H1 (cell line): ENCODE measurements around the gene SEL1L. TPM values are rescaled to one million over a fixed set of nuclear protein-coding genes. Genes with fewer than 3 reads are reported as not detected.

Source experiments
- CTCF ChIA-PET: fragments of 300-600 bp; sonication (Branson Sonifier 250); formaldehyde crosslinking; loops from one replicate; lab custom pipeline; 2021; ENCODE audit not compliant: partially characterized antibody; lab: Charles Lee
- POLR2A ChIA-PET: fragments of 300-600 bp; sonication (Branson Sonifier 250); formaldehyde crosslinking; loops from one replicate; lab custom pipeline; 2021; ENCODE audit warnings: inconsistent platforms; ENCODE audit not compliant: partially characterized antibody; lab: Charles Lee
- DNase-seq, 2 experiments: peaks; one replicate each; pipeline versions ENCODE4 v3.0.0 to v3.0.0-alpha.2; 2010 to 2022; ENCODE audit warnings: low spot score in 2 of 2, low read depth in 1 of 2, mixed read lengths in 1 of 2
- FAIRE-seq: peaks from 2 replicates; lab custom pipeline; 2011; peaks lifted over from hg19 to GRCh38; lab: Jason Lieb, UNC
- H2AFZ ChIP-seq: 2 replicates; pipeline ENCODE4 v1.8.1; 2012; ENCODE audit warnings: low read length, inconsistent platforms
- H2AK5ac ChIP-seq: 2 replicates; pipeline ENCODE4 v1.6.1; 2013; ENCODE audit warnings: low read depth, low read length
- H2BK120ac ChIP-seq: replicated peaks from 2 replicates; pipeline ENCODE3; 2013; ENCODE audit warnings: low read depth, low read length, inconsistent platforms
- H2BK12ac ChIP-seq: 2 replicates; pipeline ENCODE4 v1.6.1; 2013; ENCODE audit warnings: low read depth, low read length
- H2BK15ac ChIP-seq: 2 replicates; pipeline ENCODE4 v1.6.1; 2013; ENCODE audit warnings: low read length
- H2BK20ac ChIP-seq: 2 replicates; pipeline ENCODE4 v1.6.1; 2013; ENCODE audit warnings: low read length
- H2BK5ac ChIP-seq: 2 replicates; pipeline ENCODE4 v1.6.1; 2013; ENCODE audit warnings: low read depth, low read length
- H3K14ac ChIP-seq: 2 replicates; pipeline ENCODE4 v1.6.1; 2013; ENCODE audit warnings: inconsistent platforms; ENCODE audit not compliant: insufficient read length
- H3K18ac ChIP-seq: 2 replicates; pipeline ENCODE4 v1.6.1; 2013; ENCODE audit warnings: low read length; ENCODE audit errors: extremely low read depth
- H3K23ac ChIP-seq: 2 replicates; pipeline ENCODE4 v1.6.1; 2013; ENCODE audit warnings: inconsistent platforms; ENCODE audit not compliant: insufficient read length
- H3K23me2 ChIP-seq: 2 replicates; pipeline ENCODE4 v1.6.1; 2013; ENCODE audit warnings: low read depth, low read length
- H3K27ac ChIP-seq: 2 replicates; pipeline ENCODE4 v1.6.1; 2011; ENCODE audit warnings: low read depth, low read length, inconsistent platforms
- H3K27me3 ChIP-seq, 4 experiments: replicated peaks in 1 of 4; 1 replicate in 1 of 4; 2 replicates in 3 of 4; pipeline versions ENCODE4 v1.6.1 to v1.8.1; 2011 to 2013; ENCODE audit warnings: low read length in 3 of 4, mild to moderate bottlenecking in 3 of 4, inconsistent platforms in 2 of 4, mixed read lengths in 2 of 4, moderate library complexity in 1 of 4; ENCODE audit not compliant: control insufficient read depth in 3 of 4, insufficient read depth in 3 of 4; ENCODE audit errors: extremely low read depth in 1 of 4
- H3K36me3 ChIP-seq, 4 experiments: 2 replicates each; pipeline versions ENCODE4 v1.6.1 to v1.8.1; 2011 to 2013; ENCODE audit warnings: mild to moderate bottlenecking in 4 of 4, low read length in 3 of 4, moderate library complexity in 2 of 4, control low read depth in 1 of 4, inconsistent platforms in 1 of 4; ENCODE audit not compliant: insufficient read depth in 4 of 4, control insufficient read depth in 2 of 4
- H3K4ac ChIP-seq: replicated peaks from 2 replicates; pipeline ENCODE3; 2013; ENCODE audit warnings: low read length, low read depth, mixed read lengths, inconsistent platforms; ENCODE audit not compliant: insufficient read length
- H3K4me1 ChIP-seq, 4 experiments: replicated peaks in 1 of 4; 1 replicate in 1 of 4; 2 replicates in 3 of 4; pipeline versions ENCODE4 v1.6.1 to v1.8.1; 2011 to 2013; ENCODE audit warnings: low read length in 3 of 4, inconsistent platforms in 2 of 4, mixed read lengths in 1 of 4; ENCODE audit not compliant: insufficient read depth in 4 of 4, control insufficient read depth in 3 of 4
- H3K4me2 ChIP-seq, 2 experiments: 2 replicates each; pipeline versions ENCODE4 v1.6.1 to v1.8.1; 2011 to 2013; ENCODE audit warnings: low read depth in 2 of 2, low read length in 2 of 2, control low read depth in 1 of 2, inconsistent platforms in 1 of 2, mild to moderate bottlenecking in 1 of 2; ENCODE audit not compliant: insufficient read depth in 1 of 2
- H3K4me3 ChIP-seq, 4 experiments: fragments of 200-600, 300-600 bp in 1 of 4; sonication (generic), shearing (Covaris generic), sonication (Bioruptor Twin) in 1 of 4; 2 replicates each; pipeline versions ENCODE4 v1.5.1 to v1.8.1; 2011 to 2016; ENCODE audit warnings: low read length in 4 of 4, low read depth in 3 of 4, control low read depth in 2 of 4, inconsistent platforms in 2 of 4, mild to moderate bottlenecking in 2 of 4, mixed read lengths in 1 of 4, moderate library complexity in 1 of 4; ENCODE audit not compliant: insufficient read depth in 2 of 4; ENCODE audit errors: extremely low read depth in 1 of 4
- H3K56ac ChIP-seq: replicated peaks from 2 replicates; pipeline ENCODE3; 2013; ENCODE audit warnings: low read depth, mild to moderate bottlenecking, mixed read lengths, low read length, inconsistent platforms; ENCODE audit not compliant: insufficient read length
- H3K79me1 ChIP-seq: 2 replicates; pipeline ENCODE4 v1.6.1; 2013; ENCODE audit warnings: low read depth, low read length, control low read depth
- H3K79me2 ChIP-seq, 2 experiments: 2 replicates each; pipeline versions ENCODE4 v1.6.1 to v1.8.1; 2012 to 2013; ENCODE audit warnings: low read length in 2 of 2, mild to moderate bottlenecking in 2 of 2, inconsistent platforms in 1 of 2; ENCODE audit not compliant: insufficient read depth in 2 of 2, control insufficient read depth in 1 of 2
- H3K9ac ChIP-seq, 4 experiments: replicated peaks in 1 of 4; 1 replicate in 1 of 4; 2 replicates in 3 of 4; pipeline versions ENCODE4 v1.6.1 to v1.8.1; 2011 to 2013; ENCODE audit warnings: low read depth in 3 of 4, low read length in 3 of 4, control low read depth in 2 of 4, mild to moderate bottlenecking in 2 of 4, moderate library complexity in 2 of 4, inconsistent platforms in 1 of 4; ENCODE audit errors: extremely low read depth in 1 of 4
- H3K9me3 ChIP-seq, 2 experiments: 2 replicates each; pipeline versions ENCODE4 v1.6.1 to v1.8.1; 2012 to 2013; ENCODE audit warnings: mild to moderate bottlenecking in 2 of 2, moderate library complexity in 2 of 2, control low read depth in 1 of 2, inconsistent platforms in 1 of 2, low read depth in 1 of 2, low read length in 1 of 2, mixed read lengths in 1 of 2; ENCODE audit not compliant: insufficient read depth in 2 of 2
- H4K20me1 ChIP-seq, 2 experiments: replicated peaks in 1 of 2; 2 replicates each; pipeline versions ENCODE3 to v1.8.1; 2011 to 2013; ENCODE audit warnings: inconsistent platforms in 2 of 2, low read length in 2 of 2, mild to moderate bottlenecking in 1 of 2; ENCODE audit not compliant: insufficient read depth in 2 of 2, control insufficient read depth in 1 of 2
- H4K5ac ChIP-seq: 2 replicates; pipeline ENCODE4 v1.6.1; 2013; ENCODE audit warnings: low read length, low read depth, mixed read lengths, inconsistent platforms; ENCODE audit not compliant: insufficient read length
- H4K8ac ChIP-seq: 2 replicates; pipeline ENCODE4 v1.8.0; 2013; ENCODE audit warnings: mild to moderate bottlenecking, moderate library complexity, low read length, inconsistent platforms; ENCODE audit not compliant: insufficient read depth; ENCODE audit errors: extremely low read depth
- H4K91ac ChIP-seq: replicated peaks from 2 replicates; pipeline ENCODE3; 2013; ENCODE audit warnings: low read length, mixed read lengths, inconsistent platforms; ENCODE audit not compliant: insufficient read length
- CBX8 ChIP-seq: fragments of 300-800, 300-1000 bp; sonication (generic); IDR thresholded peaks from 2 replicates; pipeline ENCODE4 v1.7.1; 2016; ENCODE audit warnings: low read depth, low read length, borderline replicate concordance
- EP300 ChIP-seq, 2 experiments: IDR thresholded peaks; 1 replicate in 1 of 2; 2 replicates in 1 of 2; pipeline ENCODE4 v1.6.1; 2011 to 2012; ENCODE audit warnings: low read depth in 2 of 2, low read length in 2 of 2, mild to moderate bottlenecking in 2 of 2, borderline replicate concordance in 1 of 2, inconsistent platforms in 1 of 2, moderate library complexity in 1 of 2
- POLR2A ChIP-seq, 2 experiments: IDR thresholded peaks; 1 replicate in 1 of 2; 2 replicates in 1 of 2; pipeline ENCODE4 v1.6.1; 2011; ENCODE audit warnings: low read depth in 2 of 2, low read length in 2 of 2, mild to moderate bottlenecking in 2 of 2; ENCODE audit errors: control extremely low read depth in 1 of 2
- WGBS, 2 experiments: shearing (Covaris generic) in 1 of 2; methylation state at CpG; one replicate each; pipeline versions ENCODE4 v1.1.6 to v1.1.7; 2013 to 2015; ENCODE audit warnings: low lambda C conversion rate in 2 of 2, mixed read lengths in 2 of 2, inconsistent platforms in 1 of 2, low coverage in 1 of 2, missing lambda C conversion rate in 1 of 2; ENCODE audit not compliant: insufficient replicate concordance in 2 of 2, insufficient coverage in 1 of 2, insufficient read length in 1 of 2; ENCODE audit errors: extremely low coverage in 1 of 2, missing lambda C conversion rate in 1 of 2; 5-methylcytosine and 5-hydroxymethylcytosine counted together
- polyA plus RNA-seq, 7 experiments: library from polyadenylated mRNA; depleted of rRNA in 3 of 7; stranded (reverse) in 5 of 7; unstranded in 2 of 7; fragments of >200 nt in 5 of 7; fragments of 200-250 nt in 2 of 7; gene quantifications; 1 replicate in 5 of 7; 2 replicates in 1 of 7; 4 replicates in 1 of 7; pipeline versions ENCODE4 v1.2.1 to v1.2.3, GENCODE V29; 2011 to 2013; ENCODE audit warnings: missing spikeins in 2 of 7, mixed read lengths in 2 of 7
- total RNA-seq: library from RNA; stranded (reverse); fragmentation: NEBNext Ultra II Directional; extraction: Animal tissue kit (Norgen Biotek cat#: 25700); gene quantifications from 2 replicates; pipeline ENCODE4 v1.2.1, GENCODE V29; 2021
- TF ChIP-seq, protein P1 (sequence below): IDR thresholded peaks from 2 replicates; pipeline ENCODE4 v1.6.1; 2012; ENCODE audit warnings: inconsistent platforms
- TF ChIP-seq, protein P2 (sequence below): IDR thresholded peaks from 2 replicates; pipeline ENCODE4 v1.6.1; 2012; ENCODE audit warnings: inconsistent platforms

SEL1L gene
- total and polyA plus RNA-seq, 2 of the 8 experiments (the other 6 are each of a cell fraction or from before 2014, with no cell fraction given): 4.3 to 34.9 TPM

- Histone ChIP-seq H3K56ac (no peak overlapping the region), H3K27ac (no peak overlapping the region), H2BK20ac (no peak overlapping the region), H3K79me1 (no peaks in the 10 kb centered on the region), H3K18ac (no peak overlapping the region), H3K4ac (no peak overlapping the region), H3K4me2 (no peak overlapping the region), H3K27me3 (no peaks in the 10 kb centered on the region), H2BK15ac (no peak overlapping the region), H3K9ac (no peak overlapping the region), H4K91ac (no peak overlapping the region), H4K5ac (no peak overlapping the region), H2BK5ac (no peak overlapping the region), H3K23me2 (peaks cover 3% of the 10 kb centered on the region; the same call in 1 of the 2 replicates), H3K36me3 (no peaks in the 10 kb centered on the region), H3K23ac (no peak overlapping the region), H3K79me2 (peaks cover 0 to 13% of the 10 kb centered on the region in 2 experiments; a peak in 2 of 4 replicates), H3K4me1 (peaks cover 0 to 2% (median 0%) of the 10 kb centered on the region in 4 experiments; a peak in 1 of 7 replicates), H3K9me3 (peaks cover 0 to 7% of the 10 kb centered on the region in 2 experiments; a peak in 3 of 4 replicates), H2AFZ (peak overlapping the region; percentile 46; the same call in 1 of the 2 replicates), H4K20me1 (peaks cover 2 to 4% of the 10 kb centered on the region in 2 experiments), H3K14ac (no peak overlapping the region), H2BK12ac (no peak overlapping the region), H2BK120ac (no peak overlapping the region), H4K8ac (no peak overlapping the region), H2AK5ac (no peak overlapping the region), H3K4me3 (no peak overlapping the region)
- no peak for DNase-seq
- TF ChIP-seq POLR2A (IDR thresholded peaks at IDR 0.05; ENCODE audit: control extremely low read depth in 1 of 2, low read depth in 2 of 2, low read length in 2 of 2): no peak
- TF ChIP-seq, protein P1, sequence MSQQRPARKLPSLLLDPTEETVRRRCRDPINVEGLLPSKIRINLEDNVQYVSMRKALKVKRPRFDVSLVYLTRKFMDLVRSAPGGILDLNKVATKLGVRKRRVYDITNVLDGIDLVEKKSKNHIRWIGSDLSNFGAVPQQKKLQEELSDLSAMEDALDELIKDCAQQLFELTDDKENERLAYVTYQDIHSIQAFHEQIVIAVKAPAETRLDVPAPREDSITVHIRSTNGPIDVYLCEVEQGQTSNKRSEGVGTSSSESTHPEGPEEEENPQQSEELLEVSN: no peak
- TF ChIP-seq CBX8: no peak
- TF ChIP-seq, protein P2, sequence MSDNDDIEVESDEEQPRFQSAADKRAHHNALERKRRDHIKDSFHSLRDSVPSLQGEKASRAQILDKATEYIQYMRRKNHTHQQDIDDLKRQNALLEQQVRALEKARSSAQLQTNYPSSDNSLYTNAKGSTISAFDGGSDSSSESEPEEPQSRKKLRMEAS: no peak
- TF ChIP-seq EP300 (IDR thresholded peaks at IDR 0.05; ENCODE audit: borderline replicate concordance in 1 of 2, low read depth in 2 of 2, low read length in 2 of 2): no peak
- FAIRE-seq: no peak
- ChIA-PET POLR2A (no interaction called here), CTCF (no interaction called here)
- 85% methylated on average over 3 of the region's 3 CpGs; no CpG with 5 or more reads in 1 of the 2 experiments for WGBS, 2 experiments
Measured at GRCh38 chr14:81535396-81536164, 1.9 kb upstream of the SEL1L start.
